Hematopoietic multipotent progenitor cell treated with erythropoietin and hydrocortisone succinate and interleukin-3 and kit ligand, for 8 days (in vitro differentiated cells): ENCODE measurements around the gene C1orf159.
"Not testable (repeated sequence)": the region's sequence is repeated elsewhere in the genome, so short reads cannot be mapped to it uniquely, and the experiment has no call there.

Experiments
- DNase-seq: peaks from one replicate; pipeline ENCODE4 v3.0.0-alpha.2; 2015

Gene C1orf159

GRCh38 chr1:1063945-1064831 lies 51.7 kb downstream of the C1orf159 start:
- DNase-seq = peak; percentile 51

- no peak for DNase-seq
Observed at GRCh38 chr1:1063261-1063944, 52.5 kb downstream of the C1orf159 start.

DNA sequence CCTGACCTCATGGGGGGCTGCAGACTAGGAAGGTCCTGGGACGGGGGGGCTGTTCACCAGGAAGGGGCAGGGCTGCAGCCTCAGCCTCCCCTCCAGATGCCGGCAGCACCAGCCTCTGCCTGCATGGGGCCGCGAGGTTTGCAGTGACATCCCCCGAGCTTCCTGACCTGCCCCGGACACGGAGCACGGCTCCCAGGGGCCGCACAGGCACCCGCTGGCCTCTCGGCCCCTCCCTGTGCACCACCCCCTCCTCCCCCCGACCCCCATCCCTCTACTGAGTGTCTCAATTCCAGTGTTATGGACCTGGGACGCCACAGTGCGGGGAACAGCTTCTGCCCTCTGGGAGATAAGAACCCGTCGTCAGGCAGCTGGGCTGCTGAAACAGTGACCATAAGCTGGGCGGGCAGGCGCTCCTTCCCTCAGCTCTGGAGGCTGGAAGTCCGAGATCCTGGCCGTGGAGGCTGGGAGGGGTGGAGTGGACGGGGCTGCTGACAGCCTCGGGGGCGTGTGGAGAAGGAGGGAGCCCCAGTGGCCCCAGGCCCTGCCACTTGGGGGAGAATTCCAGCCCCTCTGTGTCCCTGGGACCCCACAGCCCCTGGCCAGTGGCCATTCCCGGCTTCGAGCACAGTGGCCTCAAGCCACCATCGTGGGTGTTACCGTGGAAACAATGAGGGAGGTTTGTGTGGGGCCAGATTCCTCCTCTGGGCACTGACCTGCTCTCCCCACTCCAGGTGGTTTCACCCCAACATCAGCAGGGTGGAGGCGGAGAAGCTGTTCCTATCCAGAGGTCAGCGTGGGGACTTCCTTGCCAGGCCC lies 53.3 kb downstream of the C1orf159 start:
- no peak for DNase-seq

DNA sequence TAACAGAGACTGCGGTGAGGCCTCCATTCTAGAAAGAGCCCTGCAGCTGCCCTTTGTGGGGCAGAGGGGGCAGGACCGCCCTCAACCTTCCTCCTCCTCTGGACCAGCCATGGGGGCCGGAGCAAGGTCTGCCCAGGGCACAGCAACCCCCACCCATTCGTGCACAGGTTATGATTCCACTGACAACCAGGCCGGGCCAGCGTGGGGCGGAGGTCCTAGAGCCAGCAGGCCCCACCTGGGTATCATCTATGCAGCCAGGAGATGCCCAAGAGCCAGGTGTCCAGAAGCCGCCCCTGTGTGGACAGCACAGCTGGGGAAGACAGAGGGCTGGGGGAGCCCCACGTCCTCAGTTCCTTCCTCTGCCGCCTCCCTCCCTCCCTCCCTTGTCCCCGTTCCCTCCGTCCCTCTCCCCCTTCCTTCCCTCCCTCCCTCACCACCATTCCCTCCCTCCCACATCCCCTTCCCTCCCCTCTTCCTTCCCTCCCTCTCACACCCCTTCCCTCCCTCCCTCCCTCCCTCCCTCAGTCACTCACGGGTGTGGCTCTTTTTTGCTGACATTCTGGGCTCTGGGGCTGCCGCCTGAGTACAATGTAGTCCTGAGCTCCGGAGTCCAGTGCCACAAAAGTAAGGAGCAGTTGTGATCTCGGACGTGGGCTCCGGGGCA lies 54.1 kb downstream of the C1orf159 start:
- no peak for DNase-seq

DNA sequence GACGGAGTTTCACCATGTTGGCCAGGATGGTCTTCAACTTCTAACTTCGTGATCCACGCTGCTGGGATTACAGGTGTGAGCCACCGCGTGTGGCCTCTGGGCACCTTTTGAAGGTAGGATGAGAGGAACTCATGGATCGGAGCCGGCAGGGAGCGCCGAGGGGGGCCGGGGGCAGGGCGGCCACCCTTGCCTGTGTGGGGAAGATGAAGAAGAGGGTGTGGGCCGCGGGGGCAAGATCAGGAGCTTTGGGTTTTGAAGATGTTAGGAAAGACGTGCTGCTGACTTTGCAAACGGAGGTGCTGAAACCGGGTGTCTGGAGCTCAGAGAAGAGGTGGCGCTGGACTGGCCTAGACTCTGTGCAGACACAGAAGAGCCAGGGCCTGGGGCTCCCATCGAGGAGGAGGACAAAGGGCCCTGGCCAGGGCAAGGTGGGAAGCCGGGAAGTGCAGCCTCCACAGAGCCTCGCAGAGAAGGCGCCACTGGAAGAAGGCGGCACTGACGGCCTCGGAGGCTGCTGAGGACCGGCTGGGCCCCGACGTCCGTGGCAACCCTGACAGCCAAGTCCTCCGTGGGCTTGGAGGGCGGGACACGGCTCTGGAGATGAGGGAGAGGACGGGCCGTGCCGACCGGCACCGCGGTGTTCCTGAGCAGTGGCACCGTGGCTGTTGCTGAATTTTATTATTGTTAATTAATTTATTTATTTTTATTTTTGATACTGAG lies 55.4 kb downstream of the C1orf159 start:
- DNase-seq = no peak

- DNase-seq = peak; percentile 80
Observed at GRCh38 chr1:1059494-1060280, 56.2 kb downstream of the C1orf159 start.

GRCh38 chr1:1058921-1059493 lies 56.9 kb downstream of the C1orf159 start:
- no peak for DNase-seq

DNA sequence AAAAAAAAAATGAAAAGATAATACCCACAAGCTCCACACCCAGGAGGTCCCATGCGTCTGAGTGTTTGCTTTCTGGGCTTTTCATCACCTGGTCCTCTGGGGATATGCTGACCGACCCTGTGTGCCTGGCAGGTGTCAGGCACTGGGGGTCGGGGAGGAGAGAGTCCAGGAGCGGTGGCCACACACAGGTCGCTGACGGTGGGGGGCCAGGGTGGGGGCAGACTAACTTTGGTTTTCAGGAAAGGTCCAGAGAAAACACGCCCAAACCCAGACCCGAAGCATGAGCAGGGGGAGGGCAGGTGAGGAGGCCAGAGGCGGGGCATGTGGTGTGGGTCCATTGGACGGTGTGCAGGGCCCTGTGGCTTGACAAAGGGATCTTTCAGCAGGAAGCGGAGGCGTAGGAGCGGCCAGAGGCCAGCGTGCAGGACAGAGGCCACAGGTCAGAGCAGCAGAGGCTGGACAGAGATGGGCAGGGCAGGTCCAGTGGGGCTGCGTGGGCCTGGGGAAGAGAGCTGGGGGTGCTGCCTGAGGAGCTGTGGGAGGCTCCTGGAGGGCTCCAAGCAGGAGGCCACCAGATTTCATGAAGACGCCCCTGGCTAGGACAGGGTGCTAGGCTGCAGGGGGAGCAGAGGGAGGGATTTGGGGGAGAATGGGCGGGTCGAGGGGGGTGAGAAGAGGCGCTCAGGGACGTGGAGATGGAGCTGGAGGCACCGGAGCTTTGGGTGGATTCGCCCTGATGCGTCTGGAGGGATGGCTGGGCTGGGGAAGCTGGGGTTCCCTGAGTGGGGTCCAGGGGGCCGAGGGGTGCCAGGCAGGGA lies 57.6 kb downstream of the C1orf159 start:
- DNase-seq = no peak

GRCh38 chr1:1057769-1058087 lies 58.2 kb downstream of the C1orf159 start:
- not testable (repeated sequence) for DNase-seq

DNA sequence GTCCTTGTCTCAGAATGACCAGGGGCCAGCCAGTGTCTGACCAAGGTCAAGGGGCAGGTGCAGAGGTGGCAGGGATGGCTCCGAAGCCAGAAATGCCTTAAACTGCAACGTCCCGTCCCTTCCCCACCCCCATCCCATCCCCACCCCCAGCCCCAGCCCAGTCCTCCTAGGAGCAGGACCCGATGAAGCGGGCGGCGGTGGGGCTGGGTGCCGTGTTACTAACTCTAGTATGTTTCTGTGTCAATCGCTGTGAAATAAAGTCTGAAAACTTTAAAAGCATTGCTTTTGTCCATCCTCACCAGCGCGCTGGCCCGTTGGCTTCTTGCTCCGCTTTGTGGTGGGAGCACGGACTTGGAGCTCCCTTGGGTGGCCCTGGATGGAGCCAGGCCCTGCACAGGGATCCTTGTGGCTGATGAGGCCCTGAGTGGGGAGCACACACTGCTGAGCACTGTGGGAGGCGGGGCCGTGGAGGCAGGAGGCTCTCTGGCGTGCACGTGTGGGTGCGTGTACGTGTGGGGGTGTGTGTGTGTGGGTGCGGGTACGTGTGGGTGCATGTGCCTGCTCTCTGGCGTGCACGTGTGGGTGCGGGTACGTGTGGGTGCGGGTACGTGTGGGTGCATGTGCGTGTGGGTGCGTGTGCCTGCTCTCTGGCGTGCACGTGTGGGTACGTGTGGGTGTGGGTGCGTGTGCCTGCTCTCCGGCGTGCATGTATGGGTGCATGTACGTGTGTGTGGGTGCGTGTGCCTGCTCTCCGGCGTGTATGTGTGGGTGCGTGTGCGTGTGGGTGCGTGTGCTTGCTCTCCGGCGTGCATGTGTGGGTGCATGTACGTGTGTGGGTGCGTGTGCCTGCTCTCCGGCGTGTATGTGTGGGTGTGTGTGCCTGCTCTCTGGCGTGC lies 59.8 kb downstream of the C1orf159 start:
- no peak for DNase-seq

- DNase-seq = no peak
Observed at GRCh38 chr1:1054971-1055370, 60.9 kb downstream of the C1orf159 start.

- DNase-seq = no peak
Observed at GRCh38 chr1:1054099-1054700, 61.7 kb downstream of the C1orf159 start.

GRCh38 chr1:1053682-1054081 lies 62.2 kb downstream of the C1orf159 start:
- no peak for DNase-seq

DNA sequence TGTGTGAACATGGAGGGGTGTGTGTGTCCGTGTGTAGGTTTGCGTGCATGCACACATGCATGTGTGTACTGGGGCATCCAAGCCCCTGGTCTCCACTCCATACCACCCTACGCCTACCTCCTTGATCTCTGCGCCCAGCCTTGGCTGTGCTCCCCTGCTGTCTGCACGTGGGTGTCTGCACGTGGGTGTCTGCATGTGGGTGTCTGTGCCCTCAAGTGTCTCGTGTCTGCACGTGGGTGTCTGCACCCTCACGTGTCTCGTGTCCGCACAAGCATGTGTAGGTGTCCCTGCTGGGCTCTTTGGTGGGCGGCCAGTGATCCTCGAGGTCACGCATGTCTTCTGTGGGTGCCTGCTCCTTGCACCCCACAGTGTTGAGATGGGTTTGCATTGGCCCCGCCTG lies 62.9 kb downstream of the C1orf159 start:
- DNase-seq = no peak

GRCh38 chr1:1052003-1052840 lies 63.7 kb downstream of the C1orf159 start:
- no peak for DNase-seq

GRCh38 chr1:1051127-1051810 lies 64.6 kb downstream of the C1orf159 start:
- DNase-seq = no peak

DNA sequence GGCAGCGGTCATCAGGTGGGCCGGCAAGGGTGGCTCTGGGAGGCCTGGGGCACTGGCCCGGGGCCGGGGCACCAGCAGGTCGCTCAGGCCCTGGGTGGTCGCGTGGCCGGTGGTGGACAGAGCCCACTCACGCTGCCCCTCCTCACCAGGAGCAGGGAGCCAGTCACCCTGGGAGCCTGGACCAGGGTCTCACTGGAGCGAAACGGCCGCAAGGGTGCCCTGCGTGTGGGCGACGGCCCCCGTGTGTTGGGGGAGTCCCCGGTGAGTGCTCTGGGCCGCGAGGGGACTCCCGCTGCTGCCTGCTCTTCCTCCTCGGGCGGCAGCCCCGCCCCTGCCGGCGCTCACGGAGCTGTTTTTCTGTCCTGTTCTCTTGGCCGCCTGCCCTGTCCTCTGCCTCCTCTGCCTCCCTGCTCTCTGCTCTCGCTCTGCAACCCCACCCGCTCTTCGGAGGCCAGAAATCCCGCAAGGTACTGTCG lies 65.3 kb downstream of the C1orf159 start:
- no peak for DNase-seq
